ENCODE measurements around the gene ITGB5.
"Not testable (repeated sequence)": the region's sequence is repeated elsewhere in the genome, so short reads cannot be mapped to it uniquely, and the experiment has no call there.

Gene ITGB5

GRCh38 chr3:124809039-124809438, 78.1 kb downstream of the ITGB5 start:
- FAIRE-seq: no peak

DNA sequence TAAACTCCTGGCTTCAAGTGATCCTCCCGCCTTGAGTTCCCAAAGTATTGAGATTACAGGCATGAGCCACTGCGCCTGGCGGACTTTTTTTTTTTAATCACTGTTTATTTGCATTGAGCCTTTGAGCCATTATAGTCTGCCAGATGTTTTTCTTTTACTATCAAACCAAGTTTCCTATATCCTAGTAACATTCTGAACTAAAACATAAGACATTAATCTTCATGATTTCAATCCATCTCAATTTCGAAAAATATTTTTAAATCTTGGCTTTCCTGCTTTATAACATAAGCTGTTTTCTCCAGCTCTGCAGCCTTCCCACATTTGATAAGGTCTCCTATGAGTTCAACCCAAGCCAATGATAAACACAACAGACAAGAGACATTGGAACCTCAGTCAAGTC, 81.5 kb downstream of the ITGB5 start:
- FAIRE-seq: no peak

- FAIRE-seq: no peak
These were observed 82.3 kb downstream of the ITGB5 start for GRCh38 chr3:124804875-124805274.

DNA sequence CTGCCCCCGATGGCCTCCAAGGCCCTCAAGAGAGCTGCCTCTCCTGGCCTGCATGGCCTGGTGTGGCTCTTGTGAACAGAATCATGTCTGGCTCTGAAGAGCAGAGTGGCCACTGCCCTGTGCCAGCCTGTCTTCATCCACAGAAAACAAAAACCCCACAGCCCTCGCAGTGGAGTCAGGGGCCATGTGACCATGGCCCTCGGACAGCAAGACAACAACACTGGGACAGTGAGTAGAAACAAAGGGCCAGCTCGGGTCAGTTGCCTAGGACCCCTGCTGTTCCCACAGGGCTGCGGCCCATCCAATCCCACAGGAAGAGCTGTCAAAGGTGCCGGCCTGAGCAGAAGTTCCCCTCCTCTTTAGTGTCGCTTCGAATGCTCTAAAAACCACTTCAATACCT, 84.5 kb downstream of the ITGB5 start:
- no peak for FAIRE-seq

DNA sequence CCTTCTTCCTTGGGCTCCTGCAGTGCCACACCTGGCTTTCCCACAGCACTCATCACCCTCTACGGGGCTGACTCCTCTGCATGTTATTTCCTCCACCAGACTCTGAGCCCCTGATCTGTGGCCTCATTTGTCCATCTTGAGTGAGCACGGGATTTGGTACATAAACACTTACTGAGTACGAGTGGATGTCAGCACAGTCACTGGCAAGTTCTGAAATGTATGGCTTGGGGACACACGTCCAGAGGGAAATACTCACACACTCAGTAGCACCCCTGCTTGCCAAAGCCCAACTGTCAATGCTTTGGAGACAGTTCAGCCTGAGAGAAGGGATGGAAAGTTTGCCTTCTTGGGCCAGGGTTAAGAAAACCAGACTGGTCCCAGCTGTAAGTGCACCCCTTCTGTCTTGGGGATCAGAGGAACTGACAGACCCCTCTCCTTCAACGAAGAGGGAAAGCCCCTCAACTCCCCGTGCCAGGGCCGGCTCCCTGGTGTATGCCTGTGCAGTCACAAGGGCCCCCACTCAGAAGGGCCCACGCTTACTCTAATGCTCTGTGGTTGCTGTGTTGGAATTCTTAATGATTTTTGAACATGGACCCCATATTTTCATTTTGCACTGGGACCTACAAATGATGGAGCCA, 85.0 kb downstream of the ITGB5 start:
- FAIRE-seq: no peak

- FAIRE-seq: no peak
These were observed 86.5 kb downstream of the ITGB5 start for GRCh38 chr3:124800511-124801258.

DNA sequence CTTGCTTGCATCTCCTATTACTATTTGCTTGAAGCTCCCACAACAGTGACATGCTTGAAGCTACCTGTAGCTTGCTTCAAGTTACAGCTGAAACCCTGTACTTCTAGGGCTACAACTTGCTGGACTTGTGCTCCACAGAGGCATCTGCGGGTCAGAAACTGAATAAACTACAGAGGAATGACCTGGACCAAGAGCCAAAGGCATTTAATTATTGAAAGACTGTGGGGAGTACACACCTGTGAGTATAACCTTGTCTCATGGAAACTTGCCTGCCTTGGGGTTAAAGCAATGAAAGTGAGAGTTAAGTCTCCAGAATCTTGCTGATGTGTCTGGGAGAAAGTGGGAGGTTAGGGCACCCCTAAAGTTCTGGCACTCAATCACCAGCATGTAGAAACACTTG, 87.1 kb downstream of the ITGB5 start:
- FAIRE-seq: no peak

- FAIRE-seq: no peak
These were observed 87.5 kb downstream of the ITGB5 start for GRCh38 chr3:124799676-124800075.

DNA sequence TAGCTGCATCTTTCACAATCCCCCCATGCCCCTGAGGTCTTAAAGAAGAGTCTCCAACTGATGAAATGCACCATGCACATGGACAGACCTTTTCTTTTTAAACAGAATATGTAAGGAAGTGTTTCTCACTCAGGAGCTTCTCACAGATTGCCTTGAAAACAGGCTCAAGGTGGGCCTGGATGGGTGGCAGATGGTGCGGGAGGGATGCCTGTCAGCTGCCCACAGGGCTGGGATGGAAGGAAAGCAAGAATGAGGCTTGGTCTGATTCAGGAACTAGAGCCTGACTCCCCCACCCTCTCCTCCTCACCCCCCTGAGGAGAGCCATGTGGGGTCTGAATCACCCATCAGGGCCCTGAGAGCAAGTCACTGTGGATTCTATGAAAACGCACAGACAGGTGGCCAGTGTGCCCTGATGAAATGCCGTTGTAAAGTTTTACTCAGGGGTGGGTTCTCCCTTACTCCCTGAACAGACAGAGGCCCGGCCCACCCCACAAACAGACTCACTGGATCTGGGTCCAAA, 89.7 kb downstream of the ITGB5 start:
- FAIRE-seq: no peak

GRCh38 chr3:124796477-124796876, 90.7 kb downstream of the ITGB5 start:
- no peak for FAIRE-seq

DNA sequence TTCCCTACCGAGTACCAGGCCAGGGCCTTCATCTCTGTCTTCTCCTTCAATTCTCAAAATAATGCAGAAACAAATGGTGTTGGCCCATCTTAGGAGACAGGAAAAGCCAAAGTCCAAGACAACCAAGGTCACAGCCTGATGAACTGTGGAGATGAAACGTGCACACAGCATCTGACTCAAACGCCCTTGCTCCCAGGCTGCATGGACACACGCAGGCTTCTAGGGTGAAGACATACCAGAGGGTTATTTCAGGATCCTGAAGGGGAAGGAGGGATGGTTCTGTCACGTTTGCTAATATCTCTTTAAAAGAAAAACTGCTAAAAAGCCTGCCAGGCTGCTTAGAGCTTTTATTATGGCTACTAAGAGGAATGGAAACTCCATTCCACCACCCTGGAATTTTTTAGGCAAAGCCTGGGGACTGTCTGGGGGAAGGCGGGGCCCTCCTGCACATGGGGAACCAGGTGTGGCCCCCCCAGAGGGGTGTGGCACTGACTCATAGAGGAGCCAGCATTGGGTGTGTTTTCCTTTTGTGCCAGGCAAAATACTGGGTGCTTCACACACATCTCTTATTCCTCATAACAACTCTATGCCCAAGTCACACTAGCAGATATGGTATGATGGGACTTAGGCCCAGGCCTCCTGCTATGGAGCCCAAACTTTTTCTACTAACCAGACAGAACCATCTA, 94.0 kb downstream of the ITGB5 start:
- FAIRE-seq: no peak

DNA sequence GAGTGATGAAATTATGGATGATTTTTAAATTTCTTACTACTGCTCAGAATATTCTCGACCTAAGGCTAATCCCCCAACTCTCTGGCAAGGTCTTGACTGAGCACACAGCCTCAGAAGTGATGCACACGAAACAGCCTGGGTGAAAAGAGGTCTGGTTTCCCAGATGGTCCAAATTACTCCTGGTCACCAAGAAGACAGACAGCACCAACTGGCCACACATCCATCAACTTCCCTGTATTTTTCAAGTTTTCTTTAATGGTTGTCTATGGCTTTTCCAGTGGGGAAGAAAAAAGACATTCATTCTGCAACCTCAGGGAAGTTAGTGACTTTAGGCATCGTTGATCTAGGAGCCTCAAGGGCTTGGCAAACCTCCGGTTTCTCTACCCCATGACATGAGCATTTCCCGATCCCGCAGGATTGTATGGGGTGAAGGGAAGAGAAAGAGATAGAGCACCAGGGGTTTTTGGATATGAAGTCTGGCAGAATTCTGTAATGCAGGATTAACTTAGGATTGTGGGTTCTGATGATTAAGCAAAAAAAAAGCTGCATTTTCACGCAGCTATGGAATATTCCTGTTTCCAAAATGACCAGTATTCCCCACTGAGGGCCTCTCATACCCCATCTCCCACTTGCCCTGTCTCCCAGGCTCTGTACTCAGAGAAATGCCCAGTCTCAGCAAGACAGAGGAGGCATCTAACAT, 94.7 kb downstream of the ITGB5 start:
- no peak for FAIRE-seq

- FAIRE-seq: no peak
These were observed 95.5 kb downstream of the ITGB5 start for GRCh38 chr3:124791639-124792151.

DNA sequence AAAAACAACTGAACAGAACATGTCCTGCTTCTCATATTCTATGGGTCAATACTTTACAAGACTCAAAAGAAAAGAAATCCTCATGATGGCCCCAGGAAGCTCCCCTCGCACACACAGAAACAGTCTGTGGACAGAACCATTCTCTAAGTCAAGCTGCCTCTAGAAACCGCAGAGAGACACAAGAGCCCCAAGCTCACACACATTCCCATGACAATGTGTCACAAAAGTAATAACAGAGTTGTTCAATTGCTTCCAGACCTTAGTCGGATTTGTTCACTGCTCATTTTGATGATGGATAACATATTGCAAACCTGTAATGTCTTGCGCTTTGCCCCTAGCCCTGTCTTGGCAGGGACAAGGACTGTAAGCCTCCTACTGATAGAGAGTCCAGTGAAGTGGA, 96.0 kb downstream of the ITGB5 start:
- FAIRE-seq: no peak

DNA sequence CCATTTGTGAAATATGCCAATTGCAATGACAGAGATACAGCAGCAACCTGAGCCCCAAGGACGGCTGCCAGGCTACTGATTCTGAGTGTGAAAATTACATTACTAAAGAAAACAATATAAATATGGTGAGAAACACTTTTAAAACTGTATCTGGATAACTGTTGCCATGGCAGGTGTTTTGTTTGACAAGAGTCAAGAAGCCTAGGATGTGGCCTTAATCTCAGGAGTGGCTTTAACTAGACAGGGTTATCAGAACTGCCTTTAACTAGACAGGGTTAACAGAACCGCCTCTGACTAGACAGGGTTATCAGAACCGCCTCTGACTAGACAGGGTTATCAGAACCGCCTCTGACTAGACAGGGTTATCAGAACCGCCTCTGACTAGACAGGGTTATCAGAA, 98.1 kb downstream of the ITGB5 start:
- not testable (repeated sequence) for FAIRE-seq

DNA sequence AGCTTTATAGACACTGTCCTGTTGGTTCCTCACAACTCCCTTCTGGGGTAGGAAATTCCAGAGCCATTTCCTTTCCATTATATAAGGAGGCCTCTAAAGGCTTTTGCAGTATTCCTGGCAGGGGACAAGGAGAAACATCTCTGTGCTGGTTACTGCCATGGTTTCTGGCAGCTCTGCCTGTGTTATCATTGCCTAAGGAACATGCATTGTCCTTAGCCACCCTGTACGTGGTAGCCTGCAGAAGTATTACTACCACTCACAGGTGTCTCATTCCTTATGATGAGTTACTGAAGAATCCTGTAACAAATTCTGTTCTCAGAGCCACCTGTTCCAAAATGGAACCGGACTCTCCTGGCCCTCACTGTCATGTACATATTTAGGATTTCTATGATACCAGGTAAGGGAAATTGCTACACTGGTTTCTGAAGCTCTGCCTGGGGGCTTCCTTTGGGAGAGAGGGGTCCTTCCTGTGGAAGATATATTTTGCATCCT, 98.9 kb downstream of the ITGB5 start:
- FAIRE-seq: no peak

- no peak for FAIRE-seq
These were observed 99.5 kb downstream of the ITGB5 start for GRCh38 chr3:124787476-124788195.

DNA sequence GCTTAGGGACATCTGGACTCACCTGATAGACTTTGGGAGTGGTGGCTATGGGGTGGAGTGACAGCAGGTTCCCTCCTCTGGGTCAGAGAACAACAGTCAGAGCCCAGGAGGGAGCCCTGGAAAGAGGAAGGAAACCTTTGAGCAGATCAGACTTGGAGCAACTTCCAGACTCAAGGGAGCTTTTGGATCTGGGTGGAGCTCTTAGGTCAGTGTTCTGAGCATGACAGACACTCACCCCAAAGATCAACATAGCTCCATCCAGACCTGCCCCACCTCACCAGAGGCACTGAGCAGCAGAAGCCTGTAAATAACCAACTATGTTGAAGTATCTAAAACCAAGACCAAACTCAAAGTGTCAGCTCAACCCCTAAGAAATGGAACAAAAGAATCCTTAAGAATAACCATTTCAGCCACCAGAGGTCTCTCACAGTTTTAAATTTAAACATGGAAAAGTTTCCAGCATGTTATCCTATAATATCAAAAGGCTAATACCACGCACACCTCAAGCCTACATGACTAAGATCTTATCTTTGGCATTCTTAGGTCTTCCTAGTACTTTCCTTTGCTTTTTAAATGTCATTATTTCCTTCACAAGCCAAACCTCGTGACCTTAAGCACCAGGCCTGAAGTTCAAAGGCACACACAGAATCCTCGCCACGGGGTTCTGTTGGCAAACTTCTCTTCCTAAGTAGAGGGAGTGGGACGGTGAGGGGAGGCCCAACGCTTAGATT, 100.5 kb downstream of the ITGB5 start:
- FAIRE-seq: peak; percentile 70

GRCh38 chr3:124785973-124786372, 101.2 kb downstream of the ITGB5 start:
- no peak for FAIRE-seq

DNA sequence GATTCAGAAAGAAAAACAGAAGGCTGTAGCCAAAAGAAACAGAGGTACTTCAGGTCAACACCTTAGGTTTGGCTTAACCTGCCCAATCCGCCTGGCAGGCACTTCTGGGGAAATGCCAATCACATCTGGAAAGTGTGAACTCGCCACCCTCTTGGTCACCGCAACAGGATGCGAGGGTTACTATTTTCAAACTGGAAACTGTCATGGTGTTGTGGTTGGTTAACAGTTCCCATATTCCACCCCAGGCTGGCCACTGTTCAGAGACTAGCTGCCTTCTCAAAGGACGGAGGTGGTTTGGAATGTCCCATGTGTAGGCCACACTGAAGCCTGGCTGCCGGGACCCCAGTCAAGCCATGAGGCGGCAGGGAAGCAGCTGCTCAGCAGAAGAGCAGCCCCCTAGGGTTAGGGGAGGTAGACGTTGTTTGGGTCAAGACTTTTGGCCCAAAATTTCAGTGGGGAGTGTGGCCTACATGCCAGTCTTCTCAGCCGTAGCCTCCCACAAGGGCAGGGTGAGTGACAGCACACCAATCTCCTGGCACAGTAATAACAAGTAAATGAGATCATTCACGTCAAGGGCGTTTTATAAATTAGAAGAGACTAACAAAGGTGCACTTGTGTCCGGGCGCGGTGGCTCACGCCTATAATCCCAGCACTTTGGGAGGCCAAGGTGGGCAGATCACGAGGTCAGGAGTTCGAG, 102.3 kb downstream of the ITGB5 start:
- FAIRE-seq: no peak

GRCh38 chr3:124783696-124784095, 103.5 kb downstream of the ITGB5 start:
- FAIRE-seq: no peak
